Embryonic facial prominence (tissue), 1 donor: ENCODE data around the gene MSMO1.
A peak's percentile ranks its signal among the peaks of the same experiment; 100 is the strongest.

Source experiments
- DNase-seq: peaks from one replicate; pipeline ENCODE4 v3.0.0-alpha.2; 2016; ENCODE audit errors: extremely low spot score

The MSMO1 gene

DNA sequence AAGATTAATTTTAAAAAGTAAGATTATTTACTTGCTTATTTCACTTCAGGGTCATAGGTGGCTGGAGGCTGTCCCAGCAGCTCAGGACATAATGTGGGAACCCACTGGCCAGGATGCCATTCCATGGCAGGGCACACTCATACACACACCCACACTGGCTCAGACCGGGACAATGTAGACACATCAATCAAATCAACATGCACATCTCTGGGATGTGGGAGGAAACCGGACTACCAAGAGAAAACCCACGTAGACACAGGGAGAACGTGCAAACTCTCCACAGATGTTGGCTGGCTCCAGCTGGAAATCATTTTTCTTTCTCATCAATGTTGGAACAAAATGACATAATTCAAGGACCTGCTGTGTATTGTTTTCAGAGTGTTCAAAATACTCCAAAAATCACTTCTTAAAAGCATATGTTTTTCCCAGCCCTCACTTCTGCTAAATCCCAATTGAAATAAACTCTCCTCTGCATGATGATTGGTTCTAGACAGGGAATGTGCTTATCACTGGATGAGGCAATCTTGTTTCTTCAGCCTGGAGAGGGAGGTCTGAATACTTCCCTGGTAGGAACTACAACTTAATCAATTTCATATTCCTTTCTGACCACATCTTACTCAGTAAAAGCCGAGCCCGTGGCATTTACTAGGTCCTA is 32.7 kb downstream of the MSMO1 start:
- DNase-seq = no peak

DNA sequence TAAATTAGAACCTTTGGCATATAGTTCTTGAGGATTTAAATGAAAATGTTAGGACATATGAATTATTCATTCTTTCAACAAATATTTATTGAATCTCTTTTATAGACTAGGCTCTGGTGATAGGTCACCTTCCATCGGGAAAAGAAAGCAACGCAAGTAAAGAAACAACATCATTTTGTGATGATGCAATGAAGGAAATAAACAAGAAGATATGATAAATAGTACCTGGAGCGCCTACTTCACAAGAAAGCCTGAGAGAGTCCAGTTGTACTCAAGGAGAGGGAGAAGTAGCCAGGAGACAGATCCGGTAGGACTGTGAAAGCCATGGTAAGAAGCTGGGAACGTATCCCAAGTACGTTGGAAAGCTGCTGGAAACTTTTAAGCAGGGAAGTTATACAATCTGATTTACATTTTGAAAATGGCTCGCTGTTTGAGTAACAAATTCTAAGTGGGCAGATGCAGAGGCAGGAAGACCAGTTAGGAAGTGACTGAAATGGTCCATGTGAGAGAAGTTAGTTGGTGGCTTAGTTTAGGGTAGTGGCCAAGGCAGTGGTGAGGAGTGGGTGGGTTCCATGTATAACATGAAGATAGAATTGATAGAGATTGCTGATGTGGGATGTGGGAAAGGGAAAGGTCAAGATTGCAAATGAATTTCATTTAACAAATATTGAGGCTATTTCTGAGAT is 33.7 kb downstream of the MSMO1 start:
- no peak for DNase-seq

DNA sequence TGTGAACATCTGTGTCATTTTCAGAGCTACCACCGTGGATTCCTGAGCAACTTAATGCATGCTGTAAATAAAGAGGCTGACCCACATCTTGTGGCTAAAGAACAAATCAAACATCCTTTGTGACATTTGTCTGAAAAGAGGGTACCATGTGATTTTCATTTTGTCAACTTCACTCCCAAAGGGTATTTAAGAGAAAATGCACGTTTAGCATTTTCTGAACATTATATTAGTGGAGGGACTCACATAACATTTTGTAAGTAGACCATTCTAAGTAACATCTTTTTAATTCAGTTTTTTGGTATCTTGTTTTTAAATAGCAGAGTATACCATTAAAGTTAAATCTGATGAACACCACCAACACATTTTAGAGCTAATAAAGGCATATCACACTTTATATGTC is 34.3 kb downstream of the MSMO1 start:
- DNase-seq = no peak

GRCh38 chr4:165364452-165365080 is 37.1 kb downstream of the MSMO1 start:
- no peak for DNase-seq

DNA sequence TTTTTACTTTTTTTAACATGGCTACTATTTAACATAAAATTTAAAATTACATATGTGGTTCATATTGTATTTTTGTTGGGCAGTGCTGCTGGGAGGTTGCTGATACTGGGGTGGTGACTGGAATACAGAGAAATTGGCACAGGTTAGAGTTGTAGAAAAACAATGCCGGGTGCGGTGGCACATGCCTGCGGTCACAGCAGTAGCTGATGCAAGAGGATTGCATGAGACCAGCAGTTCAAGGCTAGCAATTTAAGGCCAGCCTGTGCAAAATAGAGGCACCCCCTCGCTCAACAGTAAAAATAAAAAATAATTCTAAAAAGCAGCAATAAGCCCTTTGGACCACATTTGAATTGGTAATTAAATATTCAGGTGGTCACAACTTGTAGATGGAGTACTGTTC is 39.6 kb downstream of the MSMO1 start:
- DNase-seq = no peak

DNA sequence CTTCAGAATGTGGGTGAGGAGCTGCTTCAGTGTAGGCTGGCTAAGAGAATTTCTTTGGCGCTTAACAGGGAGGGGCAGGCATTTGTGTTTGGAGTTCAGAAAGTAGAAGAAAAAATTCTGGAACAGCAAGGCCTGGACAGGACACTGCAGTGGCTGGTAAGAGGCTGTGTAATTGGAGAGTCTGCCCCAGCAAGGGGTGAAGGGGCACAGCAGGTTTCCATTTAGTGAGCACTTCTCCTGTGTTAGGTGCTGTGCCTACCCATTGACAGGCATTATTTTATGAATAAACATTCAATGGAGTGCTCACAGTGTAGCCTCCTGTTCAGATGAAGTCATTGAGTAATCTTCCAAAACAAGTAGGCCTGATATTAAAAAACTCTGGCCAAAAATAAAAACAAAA is 40.6 kb downstream of the MSMO1 start:
- DNase-seq = no peak

DNA sequence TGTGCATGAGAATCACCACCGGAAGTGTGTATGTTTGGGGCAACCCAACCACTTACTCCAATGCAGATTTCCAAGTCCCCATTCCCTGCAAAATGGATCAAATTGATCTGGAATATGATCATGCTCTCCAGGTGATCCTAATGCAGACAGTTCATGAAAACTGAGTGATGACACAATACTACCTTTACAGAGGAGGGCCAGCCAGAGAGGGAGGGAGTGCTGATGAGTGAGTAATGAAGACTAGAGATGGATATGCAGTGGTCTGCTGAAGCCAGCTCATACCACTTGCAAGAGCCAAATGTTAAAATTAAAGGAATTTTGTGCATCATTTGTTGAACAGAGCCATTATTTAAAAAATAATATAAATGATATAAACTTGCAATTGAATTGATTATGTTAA is 41.1 kb downstream of the MSMO1 start:
- DNase-seq = no peak

- no peak for DNase-seq
These were observed 42.1 kb downstream of the MSMO1 start for GRCh38 chr4:165369522-165369921.

GRCh38 chr4:165370530-165370929 is 43.1 kb downstream of the MSMO1 start:
- DNase-seq = no peak

DNA sequence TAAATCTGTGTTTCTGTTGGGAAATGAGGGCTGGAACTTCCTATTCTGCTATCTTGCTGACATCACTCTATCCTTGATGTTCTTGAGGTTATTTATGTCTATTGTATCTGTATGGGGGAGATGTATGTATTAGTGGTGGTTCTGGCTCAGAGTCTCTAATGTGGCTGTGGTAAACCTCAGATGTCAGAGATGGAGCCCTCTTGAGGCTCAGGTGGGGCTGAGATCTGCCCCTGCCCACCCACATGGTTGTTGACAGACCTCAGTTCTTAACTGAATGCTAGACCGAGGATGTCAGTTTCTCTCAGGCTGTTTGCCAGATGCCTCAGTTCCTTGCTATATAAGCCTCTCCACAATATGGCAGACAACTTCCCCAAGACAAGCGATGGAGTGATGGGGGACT is 48.0 kb downstream of the MSMO1 start:
- DNase-seq = no peak

DNA sequence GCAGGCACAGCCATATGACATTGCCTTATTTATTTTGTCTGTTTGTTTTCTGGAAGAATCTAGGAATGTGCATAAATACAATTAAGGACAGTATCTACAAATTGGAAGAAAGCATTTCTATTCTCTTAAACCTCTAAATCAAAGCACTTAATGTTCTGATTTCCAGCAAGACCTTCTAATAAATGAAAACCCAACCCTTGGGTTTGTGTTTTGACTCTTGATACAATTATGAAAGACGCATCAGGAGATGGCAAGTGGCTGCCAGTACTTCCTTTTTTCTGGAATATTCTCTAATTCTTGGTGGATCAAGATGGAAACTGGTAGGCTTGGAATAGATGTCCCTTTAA is 50.9 kb downstream of the MSMO1 start:
- no peak for DNase-seq

DNA sequence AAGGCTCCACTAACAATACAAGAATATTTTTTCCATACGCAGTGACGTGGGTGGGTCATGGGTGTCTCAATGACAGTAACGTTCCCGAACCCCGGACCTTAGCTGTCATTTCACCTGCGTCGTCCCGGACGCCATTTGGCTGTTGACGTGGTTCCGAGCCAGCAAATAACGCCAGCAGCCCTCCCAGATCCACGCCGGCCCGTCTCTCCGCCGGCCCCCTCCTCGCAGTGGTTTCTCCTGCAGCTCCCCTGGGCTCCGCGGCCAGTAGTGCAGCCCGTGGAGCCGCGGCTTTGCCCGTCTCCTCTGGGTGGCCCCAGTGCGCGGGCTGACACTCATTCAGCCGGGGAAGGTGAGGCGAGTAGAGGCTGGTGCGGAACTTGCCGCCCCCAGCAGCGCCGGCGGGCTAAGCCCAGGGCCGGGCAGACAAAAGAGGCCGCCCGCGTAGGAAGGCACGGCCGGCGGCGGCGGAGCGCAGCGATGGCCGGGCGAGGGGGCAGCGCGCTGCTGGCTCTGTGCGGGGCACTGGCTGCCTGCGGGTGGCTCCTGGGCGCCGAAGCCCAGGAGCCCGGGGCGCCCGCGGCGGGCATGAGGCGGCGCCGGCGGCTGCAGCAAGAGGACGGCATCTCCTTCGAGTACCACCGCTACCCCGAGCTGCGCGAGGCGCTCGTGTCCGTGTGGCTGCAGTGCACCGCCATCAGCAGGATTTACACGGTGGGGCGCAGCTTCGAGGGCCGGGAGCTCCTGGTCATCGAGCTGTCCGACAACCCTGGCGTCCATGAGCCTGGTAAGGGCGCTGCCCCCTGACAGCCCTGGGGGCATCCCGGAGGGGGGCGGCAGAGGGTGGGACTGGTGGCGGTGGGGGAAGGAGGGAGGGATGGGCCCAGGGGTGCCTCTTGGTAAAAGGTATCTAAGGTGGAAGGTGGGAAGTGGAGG is 51.5 kb downstream of the MSMO1 start, which contains the start of gene CPE:
Gene CPE (plus strand): TSS at position 264 of the 933 bp plus-strand sequence. CDS start 214 bp downstream, at position 478.
- peak; percentile 58 for DNase-seq

GRCh38 chr4:165379678-165380064 is 52.2 kb downstream of the MSMO1 start:
- no peak for DNase-seq

DNA sequence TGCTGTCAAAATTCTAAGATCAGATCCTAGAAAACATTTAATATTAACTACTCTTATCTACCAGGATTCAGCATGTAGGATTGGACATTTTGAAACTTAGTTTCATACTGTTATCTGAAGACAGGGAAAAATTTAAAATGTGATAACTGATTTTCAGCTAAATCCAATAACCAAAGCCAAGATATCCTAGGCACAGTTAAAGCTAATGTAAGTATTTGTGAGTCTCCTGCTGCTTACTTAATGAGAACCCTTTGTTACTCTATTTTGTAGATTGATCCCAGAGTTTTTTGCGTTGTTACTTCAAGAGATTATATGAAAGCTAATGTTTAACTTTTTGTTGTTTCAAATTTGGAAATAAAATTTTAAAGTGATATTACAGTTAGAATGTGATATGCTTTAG is 53.3 kb downstream of the MSMO1 start:
- no peak for DNase-seq

- no peak for DNase-seq
These were observed 54.4 kb downstream of the MSMO1 start for GRCh38 chr4:165381821-165382373.

GRCh38 chr4:165382640-165383039 is 55.2 kb downstream of the MSMO1 start:
- DNase-seq = no peak

DNA sequence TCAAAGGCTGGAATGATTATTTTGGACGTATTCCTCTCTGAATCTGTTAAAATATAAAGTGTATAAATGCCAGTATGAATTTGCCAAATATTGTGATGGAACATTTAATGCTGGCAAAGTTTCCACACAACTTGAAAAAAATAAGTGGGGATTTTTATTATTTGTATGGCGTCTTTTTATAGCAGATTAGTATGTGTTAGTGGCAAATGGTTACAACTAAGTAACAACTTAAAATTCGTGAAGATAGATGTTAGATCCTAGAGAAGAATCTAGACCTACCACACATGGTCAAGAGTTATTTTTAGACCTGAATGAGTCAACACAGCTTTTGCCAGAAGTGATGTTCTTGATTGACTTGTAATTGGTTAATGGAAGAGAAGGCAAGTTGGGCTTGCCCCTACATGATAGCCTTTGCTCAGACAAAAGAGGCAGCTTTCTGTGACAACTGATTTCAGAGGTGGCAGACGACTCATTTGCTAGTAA is 56.2 kb downstream of the MSMO1 start:
- DNase-seq = no peak

GRCh38 chr4:165384186-165384585 is 56.7 kb downstream of the MSMO1 start:
- no peak for DNase-seq

DNA sequence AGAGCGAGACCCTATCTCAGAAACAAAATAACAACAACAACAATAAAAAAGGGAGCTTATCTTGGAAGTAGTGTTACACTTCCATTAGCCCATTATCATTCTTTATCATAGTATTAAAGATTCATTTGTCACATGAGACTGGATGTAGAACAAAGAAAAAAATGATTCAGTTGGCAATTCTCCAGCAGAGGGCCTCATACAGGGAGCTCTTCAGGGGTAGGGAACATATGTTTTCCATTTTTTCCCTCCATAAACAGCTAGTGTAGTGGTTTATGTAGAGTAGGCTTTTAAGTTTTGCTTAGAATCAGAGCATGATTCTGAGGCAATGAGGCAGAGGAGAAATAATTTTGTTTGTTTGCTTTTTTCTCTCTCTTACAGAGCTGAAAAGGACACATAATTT is 57.1 kb downstream of the MSMO1 start:
- peak; percentile 71 for DNase-seq

GRCh38 chr4:165385126-165385525 is 57.7 kb downstream of the MSMO1 start:
- no peak for DNase-seq

- no peak for DNase-seq
These were observed 58.9 kb downstream of the MSMO1 start for GRCh38 chr4:165386328-165386727.

- no peak for DNase-seq
These were observed 61.3 kb downstream of the MSMO1 start for GRCh38 chr4:165388756-165389155.
